Renal pelvis (tissue), 3 donors: ENCODE data around the gene CENPP. TPM values are rescaled to one million over a fixed set of nuclear protein-coding genes. Genes with fewer than 3 reads are reported as not detected.

ENCODE experiments used
- polyA plus RNA-seq, 3 donors: library from polyadenylated mRNA; unstranded; fragments of 120-200 nt; gene quantifications; one replicate each; pipeline ENCODE4 v1.2.1, GENCODE V29; 2013; ENCODE audit not compliant: insufficient read length in 3 of 3

CENPP gene
- polyA plus RNA-seq, 3 donors, result 5.3 to 8.4 (median 5.9) TPM

Other genes with a start within 250 kb of the CENPP start
- 10 to 100 TPM; 85.5 to 97.6 (median 91.7) TPM for gene SPTLC1, start 210.5 kb upstream of the CENPP start, polyA plus RNA-seq
- gene IARS1, start 32.3 kb upstream of the CENPP start, polyA plus RNA-seq, result 100 to 1,000 TPM in 2 of 3 donors, 10 to 100 TPM in 1; 96.5 to 115 (median 114) TPM
- gene NOL8, start 603 bp upstream of the CENPP start, polyA plus RNA-seq, result 10 to 100 TPM; 42.1 to 57.1 (median 48.5) TPM
- 10 to 100 TPM; 28.7 to 65.2 (median 40.6) TPM for gene OGN, start 78.6 kb downstream of the CENPP start, polyA plus RNA-seq
- 1 to 10 TPM in 1 of 3 donors, under 1 TPM in 2; 0.30 to 1.5 (median 0.99) TPM for gene OMD, start 98.5 kb downstream of the CENPP start, polyA plus RNA-seq
- gene ASPN, start 156.6 kb downstream of the CENPP start, polyA plus RNA-seq, result 10 to 100 TPM in 1 of 3 donors, 1 to 10 TPM in 2; 8.4 to 14.7 (median 10.0) TPM
- gene ECM2, start 210.0 kb downstream of the CENPP start, polyA plus RNA-seq, result 10 to 100 TPM; 10.5 to 14.1 (median 12.2) TPM